ENCODE measurements around the gene CA6. TPM values are rescaled to one million over a fixed set of nuclear protein-coding genes. Genes with fewer than 3 reads are reported as not detected.
"Not testable (repeated sequence)": the region's sequence is repeated elsewhere in the genome, so short reads cannot be mapped to it uniquely, and the experiment has no call there.

Gene CA6
- total and polyA plus RNA-seq, 2 experiments from 2014 or later, result not detected

- no peak overlapping the region for H3K27ac ChIP-seq
- no peak overlapping the region for H3K4me3 ChIP-seq
- no peaks in the 10 kb centered on the region for H3K9me2 ChIP-seq (replicated peaks; ENCODE audit: insufficient read depth)
- H3K36me3 ChIP-seq (replicated peaks; ENCODE audit: insufficient read depth, low read depth), result no peaks in the 10 kb centered on the region
- DNase-seq (ENCODE audit: low spot score), result no peak
- H3K4me1 ChIP-seq (ENCODE audit: insufficient read depth), result peaks cover 9% of the 10 kb centered on the region
- H3K4me2 ChIP-seq, result no peak overlapping the region
- no peaks in the 10 kb centered on the region for H3K27me3 ChIP-seq
- TF ChIP-seq CTCF (IDR thresholded peaks at IDR 0.05; ENCODE audit: poor library complexity) (no peak), EZH2 (IDR thresholded peaks at IDR 0.05; ENCODE audit: borderline replicate concordance) (no peak), EZH2phosphoT487 (IDR thresholded peaks at IDR 0.05; ENCODE audit: low read depth, severe bottlenecking, unreplicated experiment) (no peak)
- no peak overlapping the region for H2AFZ ChIP-seq
- WGBS (ENCODE audit: low lambda C conversion rate, missing lambda C conversion rate), result 56% methylated on average over 4 of the region's 4 CpGs
- no peaks in the 10 kb centered on the region for H3K9me3 ChIP-seq (ENCODE audit: low read depth)
- H3K79me2 ChIP-seq, result no peaks in the 10 kb centered on the region
- no peaks in the 10 kb centered on the region for H4K20me1 ChIP-seq (ENCODE audit: insufficient read depth, poor library complexity, severe bottlenecking)
Observed at GRCh38 chr1:9019896-9020295, 74.2 kb downstream of the CA6 start.

- H3K9me2 ChIP-seq (replicated peaks; ENCODE audit: insufficient read depth), result no peaks in the 10 kb centered on the region
- peaks cover 9% of the 10 kb centered on the region for H3K4me1 ChIP-seq (ENCODE audit: insufficient read depth)
- no peak overlapping the region for H2AFZ ChIP-seq
- DNase-seq (ENCODE audit: low spot score), result no peak
- H4K20me1 ChIP-seq (ENCODE audit: insufficient read depth, poor library complexity, severe bottlenecking), result no peaks in the 10 kb centered on the region
- no peak overlapping the region for H3K4me2 ChIP-seq
- H3K36me3 ChIP-seq (replicated peaks; ENCODE audit: insufficient read depth, low read depth), result no peaks in the 10 kb centered on the region
- 87% methylated on average over 6 of the region's 6 CpGs for WGBS (ENCODE audit: low lambda C conversion rate, missing lambda C conversion rate)
- no peak for TF ChIP-seq EZH2 (IDR thresholded peaks at IDR 0.05; ENCODE audit: borderline replicate concordance)
- TF ChIP-seq EZH2phosphoT487 (IDR thresholded peaks at IDR 0.05; ENCODE audit: low read depth, severe bottlenecking, unreplicated experiment), result no peak
- TF ChIP-seq CTCF (IDR thresholded peaks at IDR 0.05; ENCODE audit: poor library complexity), result no peak
- no peaks in the 10 kb centered on the region for H3K79me2 ChIP-seq
- H3K9me3 ChIP-seq (ENCODE audit: low read depth), result no peaks in the 10 kb centered on the region
- H3K4me3 ChIP-seq, result no peak overlapping the region
- no peak overlapping the region for H3K27ac ChIP-seq
- no peaks in the 10 kb centered on the region for H3K27me3 ChIP-seq
Observed at GRCh38 chr1:9020305-9020704, 74.6 kb downstream of the CA6 start.

- DNase-seq (ENCODE audit: low spot score); H2AFZ ChIP-seq; H3K27me3 ChIP-seq; H3K4me3 ChIP-seq; H3K9me2 ChIP-seq (replicated peaks; ENCODE audit: insufficient read depth); H3K36me3 ChIP-seq (replicated peaks; ENCODE audit: insufficient read depth, low read depth); H3K79me2 ChIP-seq; H3K4me2 ChIP-seq; H4K20me1 ChIP-seq (ENCODE audit: insufficient read depth, poor library complexity, severe bottlenecking); H3K9me3 ChIP-seq (ENCODE audit: low read depth): not testable (repeated sequence)
- peaks cover 13% of the 10 kb centered on the region for H3K4me1 ChIP-seq (ENCODE audit: insufficient read depth)
- H3K27ac ChIP-seq, result peak overlapping the region; percentile 74
- 55% methylated on average over 15 of the region's 15 CpGs for WGBS (ENCODE audit: low lambda C conversion rate, missing lambda C conversion rate)
Observed at GRCh38 chr1:9022026-9022738, 76.5 kb downstream of the CA6 start.

- H3K4me3 ChIP-seq, result no peak overlapping the region
- H2AFZ ChIP-seq, result no peak overlapping the region
- no peaks in the 10 kb centered on the region for H3K36me3 ChIP-seq (replicated peaks; ENCODE audit: insufficient read depth, low read depth)
- no peaks in the 10 kb centered on the region for H3K9me3 ChIP-seq (ENCODE audit: low read depth)
- no peak for DNase-seq (ENCODE audit: low spot score)
- TF ChIP-seq EZH2 (IDR thresholded peaks at IDR 0.05; ENCODE audit: borderline replicate concordance) (no peak), CTCF (IDR thresholded peaks at IDR 0.05; ENCODE audit: poor library complexity) (no peak), EZH2phosphoT487 (IDR thresholded peaks at IDR 0.05; ENCODE audit: low read depth, severe bottlenecking, unreplicated experiment) (no peak)
- no peak overlapping the region for H3K4me2 ChIP-seq
- no peaks in the 10 kb centered on the region for H3K79me2 ChIP-seq
- H3K27ac ChIP-seq, result peak overlapping the region; percentile 74
- peaks cover 13% of the 10 kb centered on the region for H3K4me1 ChIP-seq (ENCODE audit: insufficient read depth)
- no peaks in the 10 kb centered on the region for H4K20me1 ChIP-seq (ENCODE audit: insufficient read depth, poor library complexity, severe bottlenecking)
- 89% methylated on average over 10 of the region's 10 CpGs for WGBS (ENCODE audit: low lambda C conversion rate, missing lambda C conversion rate)
- H3K27me3 ChIP-seq, result no peaks in the 10 kb centered on the region
- no peaks in the 10 kb centered on the region for H3K9me2 ChIP-seq (replicated peaks; ENCODE audit: insufficient read depth)
Observed at GRCh38 chr1:9022773-9023172, 77.1 kb downstream of the CA6 start.

Small RNA genes within 50 kb of the gene (small RNA-seq; reads per million reads assigned to genes)
- gene AL139415.2, result not detected
- gene RN7SL451P, result not detected

Other genes with a start within 250 kb of the CA6 start
- gene RERE, start 128.2 kb upstream of the CA6 start, total RNA-seq, result 39.8 and 46.0 TPM in 2 replicates
- gene RERE, start 128.2 kb upstream of the CA6 start, polyA plus RNA-seq, result 62.8 and 74.3 TPM in 2 replicates
- 580 and 659 TPM in 2 replicates for gene ENO1, start 67.2 kb upstream of the CA6 start, total RNA-seq
- gene ENO1, start 67.2 kb upstream of the CA6 start, polyA plus RNA-seq, result 868 and 876 TPM in 2 replicates
- gene SLC2A7, start 80.6 kb downstream of the CA6 start, total RNA-seq, result 0.16 and 0.27 TPM in 2 replicates
- gene SLC2A7, start 80.6 kb downstream of the CA6 start, polyA plus RNA-seq, result 0.13 and 0.40 TPM in 2 replicates
- 7.2 TPM in 2 replicates for gene SLC2A5, start 123.8 kb downstream of the CA6 start, total RNA-seq
- 7.1 and 8.2 TPM in 2 replicates for gene SLC2A5, start 123.8 kb downstream of the CA6 start, polyA plus RNA-seq
- gene GPR157, start 183.2 kb downstream of the CA6 start, total RNA-seq, result 15.3 and 18.6 TPM in 2 replicates
- gene GPR157, start 183.2 kb downstream of the CA6 start, polyA plus RNA-seq, result 6.9 and 14.4 TPM in 2 replicates